ENCODE results near the gene LOXHD1.

The LOXHD1 gene

DNA sequence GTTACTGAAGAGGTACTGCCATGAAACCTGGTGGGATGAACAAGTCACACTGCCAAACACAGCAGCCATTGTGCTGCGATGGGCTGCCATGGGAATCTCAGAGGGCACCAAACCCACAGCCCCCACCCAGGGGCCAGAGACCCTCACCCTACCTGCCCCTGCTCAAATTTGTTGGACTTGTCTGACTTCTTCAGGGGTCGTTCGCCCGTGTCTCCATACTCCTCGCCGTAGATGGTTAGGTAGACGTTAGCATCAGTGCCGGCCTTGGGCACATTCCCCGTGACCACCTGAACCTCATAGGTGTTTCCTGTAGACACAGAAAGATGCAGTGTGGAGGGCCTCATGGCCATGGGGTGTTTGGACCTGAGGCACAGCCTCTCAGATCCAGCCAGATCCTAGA is 97.7 kb downstream of the LOXHD1 start:
- no peak overlapping the region for H3K18ac ChIP-seq (ENCODE audit: low read depth in 1 of 2, low read length in 2 of 2)
- no peaks in the 10 kb centered on the region for H3K4me1 ChIP-seq (ENCODE audit: control insufficient read depth, insufficient read depth, low read depth, low read length)
- no peaks in the 10 kb centered on the region for H3K9me3 ChIP-seq (ENCODE audit: control insufficient read depth, low read length)
- no peaks in the 10 kb centered on the region for H3K79me1 ChIP-seq (replicated peaks; ENCODE audit: low read length, poor library complexity, severe bottlenecking)
- no peak overlapping the region for H2AK5ac ChIP-seq (ENCODE audit: low read length, severe bottlenecking)
- H2BK15ac ChIP-seq (ENCODE audit: low read depth, poor library complexity, severe bottlenecking) = no peak overlapping the region
- no peak overlapping the region for H2AFZ ChIP-seq (ENCODE audit: low read depth, low read length)
- no peak overlapping the region for H2BK12ac ChIP-seq (ENCODE audit: low read length in 2 of 2)
- no peak overlapping the region for H3K27ac ChIP-seq (ENCODE audit: low read length, poor library complexity, severe bottlenecking)
- H3K9ac ChIP-seq (ENCODE audit: low read length) = no peak overlapping the region
- DNase-seq = no peak
- H3K4me3 ChIP-seq (ENCODE audit: insufficient read depth in 1 of 2, low read depth in 1 of 2, low read length in 2 of 2) = no peak overlapping the region
- H3K4me2 ChIP-seq (ENCODE audit: low read length, poor library complexity, severe bottlenecking) = no peak overlapping the region
- no peak overlapping the region for H2BK5ac ChIP-seq (ENCODE audit: low read depth, low read length, poor library complexity, severe bottlenecking)
- H4K8ac ChIP-seq (ENCODE audit: low read length) = no peak overlapping the region
- H3K36me3 ChIP-seq (ENCODE audit: control insufficient read depth in 1 of 2, insufficient read depth in 2 of 2, low read depth in 1 of 2, low read length in 2 of 2) = no peaks in the 10 kb centered on the region
- H3K14ac ChIP-seq (ENCODE audit: low read length in 2 of 2) = no peak overlapping the region
- H4K91ac ChIP-seq (ENCODE audit: low read length) = no peak overlapping the region
- H3K23ac ChIP-seq (ENCODE audit: low read length in 2 of 2) = no peak overlapping the region
- no peak overlapping the region for H3K4ac ChIP-seq (ENCODE audit: low read depth in 1 of 2, low read length in 2 of 2)
- H3K27me3 ChIP-seq (ENCODE audit: control insufficient read depth in 1 of 2, insufficient read depth in 1 of 2, low read length in 2 of 2) = peaks cover 0 to 17% of the 10 kb centered on the region in 2 experiments
- 87% methylated on average over 9 of the region's 9 CpGs for WGBS
- H2BK120ac ChIP-seq (ENCODE audit: low read depth, low read length) = no peak overlapping the region

DNA sequence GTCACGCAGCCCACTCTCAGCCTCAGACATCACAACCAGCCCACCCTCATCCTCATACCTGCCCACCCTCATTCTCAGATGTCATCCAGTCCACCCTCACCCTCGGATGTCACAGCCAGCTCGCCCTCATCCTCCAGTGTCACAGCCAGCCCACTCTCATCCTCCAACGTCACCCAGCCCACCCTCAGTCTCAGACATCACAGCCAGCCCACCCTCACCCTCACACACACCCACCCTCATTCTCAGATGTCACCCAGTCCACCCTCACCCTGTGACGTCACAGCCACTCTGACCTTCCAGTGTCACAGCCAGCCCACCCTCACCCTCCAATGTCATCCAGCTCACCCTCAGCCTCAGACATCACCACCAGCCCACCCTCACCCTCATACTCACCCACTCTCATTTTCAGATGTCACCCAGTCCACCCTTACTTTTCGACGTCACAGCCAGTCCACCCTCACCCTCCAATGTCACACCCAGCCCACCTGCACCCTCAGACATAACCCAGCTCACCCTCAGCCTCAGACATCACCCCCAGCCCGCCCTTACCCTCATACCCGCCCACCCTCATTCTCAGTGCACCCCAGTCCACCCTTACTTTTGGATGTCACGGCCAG is 100.3 kb downstream of the LOXHD1 start:
- Histone ChIP-seq H3K14ac (ENCODE audit: low read length in 2 of 2) (no peak overlapping the region), H3K18ac (ENCODE audit: low read depth in 1 of 2, low read length in 2 of 2) (no peak overlapping the region), H2AFZ (ENCODE audit: low read depth, low read length) (peak overlapping the region; percentile 16), H3K36me3 (ENCODE audit: control insufficient read depth in 1 of 2, insufficient read depth in 2 of 2, low read depth in 1 of 2, low read length in 2 of 2) (no peaks in the 10 kb centered on the region), H3K9ac (ENCODE audit: low read length) (no peak overlapping the region), H2BK15ac (ENCODE audit: low read depth, poor library complexity, severe bottlenecking) (no peak overlapping the region), H2BK5ac (ENCODE audit: low read depth, low read length, poor library complexity, severe bottlenecking) (no peak overlapping the region), H2BK120ac (ENCODE audit: low read depth, low read length) (no peak overlapping the region), H2BK12ac (ENCODE audit: low read length in 2 of 2) (no peak overlapping the region), H4K91ac (ENCODE audit: low read length) (no peak overlapping the region), H3K9me3 (ENCODE audit: control insufficient read depth, low read length) (no peaks in the 10 kb centered on the region), H2AK5ac (ENCODE audit: low read length, severe bottlenecking) (no peak overlapping the region), H3K27me3 (ENCODE audit: control insufficient read depth in 1 of 2, insufficient read depth in 1 of 2, low read length in 2 of 2) (peaks cover 0 to 6% of the 10 kb centered on the region in 2 experiments), H3K27ac (ENCODE audit: low read length, poor library complexity, severe bottlenecking) (no peak overlapping the region), H3K79me1 (replicated peaks; ENCODE audit: low read length, poor library complexity, severe bottlenecking) (no peaks in the 10 kb centered on the region), H3K4me3 (ENCODE audit: insufficient read depth in 1 of 2, low read depth in 1 of 2, low read length in 2 of 2) (no peak overlapping the region), H4K8ac (ENCODE audit: low read length) (no peak overlapping the region), H3K4ac (ENCODE audit: low read depth in 1 of 2, low read length in 2 of 2) (no peak overlapping the region), H3K23ac (ENCODE audit: low read length in 2 of 2) (no peak overlapping the region), H3K4me1 (ENCODE audit: control insufficient read depth, insufficient read depth, low read depth, low read length) (no peaks in the 10 kb centered on the region), H3K4me2 (ENCODE audit: low read length, poor library complexity, severe bottlenecking) (no peak overlapping the region)
- WGBS = 76% methylated on average over 10 of the region's 10 CpGs
- DNase-seq = no peak

DNA sequence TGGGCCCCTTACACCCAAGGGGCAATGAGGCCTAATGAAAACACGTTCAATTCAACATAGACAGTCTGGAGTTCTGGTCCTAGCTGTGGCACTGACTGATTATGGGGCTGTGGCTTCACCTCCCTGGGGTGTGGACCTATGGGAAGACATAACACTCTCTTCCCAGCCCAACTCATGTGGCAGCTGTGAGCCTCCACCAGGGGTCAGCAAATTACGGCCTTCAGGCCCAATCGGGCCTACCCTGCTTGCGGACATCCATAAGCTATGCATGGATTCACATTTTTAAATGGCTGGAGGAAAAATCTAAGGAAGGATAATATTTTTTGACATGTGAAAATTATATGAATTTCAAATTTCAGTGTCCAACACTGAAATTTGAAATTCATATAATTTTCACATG is 101.3 kb downstream of the LOXHD1 start:
- no peak overlapping the region for H3K14ac ChIP-seq (ENCODE audit: low read length in 2 of 2)
- H2AFZ ChIP-seq (ENCODE audit: low read depth, low read length) = no peak overlapping the region
- H3K9ac ChIP-seq (ENCODE audit: low read length) = no peak overlapping the region
- no peak overlapping the region for H3K27ac ChIP-seq (ENCODE audit: low read length, poor library complexity, severe bottlenecking)
- no peaks in the 10 kb centered on the region for H3K36me3 ChIP-seq (ENCODE audit: control insufficient read depth in 1 of 2, insufficient read depth in 2 of 2, low read depth in 1 of 2, low read length in 2 of 2)
- no peak overlapping the region for H2BK5ac ChIP-seq (ENCODE audit: low read depth, low read length, poor library complexity, severe bottlenecking)
- H3K9me3 ChIP-seq (ENCODE audit: control insufficient read depth, low read length) = peaks cover under 1% of the 10 kb centered on the region
- H3K4me1 ChIP-seq (ENCODE audit: control insufficient read depth, insufficient read depth, low read depth, low read length) = no peaks in the 10 kb centered on the region
- H4K8ac ChIP-seq (ENCODE audit: low read length) = no peak overlapping the region
- no peak overlapping the region for H3K4me3 ChIP-seq (ENCODE audit: insufficient read depth in 1 of 2, low read depth in 1 of 2, low read length in 2 of 2)
- no peak overlapping the region for H2BK12ac ChIP-seq (ENCODE audit: low read length in 2 of 2)
- no peak overlapping the region for H3K4me2 ChIP-seq (ENCODE audit: low read length, poor library complexity, severe bottlenecking)
- H2BK15ac ChIP-seq (ENCODE audit: low read depth, poor library complexity, severe bottlenecking) = no peak overlapping the region
- no peak overlapping the region for H3K23ac ChIP-seq (ENCODE audit: low read length in 2 of 2)
- H3K27me3 ChIP-seq (ENCODE audit: control insufficient read depth in 1 of 2, insufficient read depth in 1 of 2, low read length in 2 of 2) = no peaks in the 10 kb centered on the region
- H2AK5ac ChIP-seq (ENCODE audit: low read length, severe bottlenecking) = no peak overlapping the region
- no peak for DNase-seq
- H4K91ac ChIP-seq (ENCODE audit: low read length) = no peak overlapping the region
- WGBS = 54% methylated on average over 4 of the region's 4 CpGs
- H3K18ac ChIP-seq (ENCODE audit: low read depth in 1 of 2, low read length in 2 of 2) = no peak overlapping the region
- H3K4ac ChIP-seq (ENCODE audit: low read depth in 1 of 2, low read length in 2 of 2) = no peak overlapping the region
- no peaks in the 10 kb centered on the region for H3K79me1 ChIP-seq (replicated peaks; ENCODE audit: low read length, poor library complexity, severe bottlenecking)
- no peak overlapping the region for H2BK120ac ChIP-seq (ENCODE audit: low read depth, low read length)

DNA sequence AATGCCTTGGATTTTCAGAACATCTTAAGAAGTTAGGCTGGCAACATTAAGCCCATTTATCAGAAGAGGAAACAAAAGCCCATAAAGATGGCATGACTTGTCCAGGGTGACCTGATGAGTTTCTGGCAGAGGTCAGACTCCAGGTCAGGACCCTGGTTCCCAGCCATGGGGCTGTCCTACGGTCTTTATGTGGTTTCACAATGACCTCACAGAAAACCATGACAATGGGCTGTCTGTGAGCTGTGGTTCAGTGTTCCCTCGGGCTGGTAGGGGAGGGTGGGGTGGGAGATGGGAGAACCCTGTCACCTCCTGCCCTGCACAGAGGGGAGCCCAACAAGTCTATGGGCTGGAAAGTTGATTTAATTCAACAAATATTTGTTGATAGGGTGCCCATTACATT is 101.8 kb downstream of the LOXHD1 start:
- Histone ChIP-seq H3K9me3 (ENCODE audit: control insufficient read depth, low read length) (peaks cover 4% of the 10 kb centered on the region), H3K79me1 (replicated peaks; ENCODE audit: low read length, poor library complexity, severe bottlenecking) (no peaks in the 10 kb centered on the region), H2AFZ (ENCODE audit: low read depth, low read length) (no peak overlapping the region), H3K4me1 (ENCODE audit: control insufficient read depth, insufficient read depth, low read depth, low read length) (no peaks in the 10 kb centered on the region), H3K23ac (ENCODE audit: low read length in 2 of 2) (no peak overlapping the region), H3K4me3 (ENCODE audit: insufficient read depth in 1 of 2, low read depth in 1 of 2, low read length in 2 of 2) (no peak overlapping the region), H3K27me3 (ENCODE audit: control insufficient read depth in 1 of 2, insufficient read depth in 1 of 2, low read length in 2 of 2) (no peaks in the 10 kb centered on the region), H2BK12ac (ENCODE audit: low read length in 2 of 2) (no peak overlapping the region), H3K36me3 (ENCODE audit: control insufficient read depth in 1 of 2, insufficient read depth in 2 of 2, low read depth in 1 of 2, low read length in 2 of 2) (no peaks in the 10 kb centered on the region), H2BK120ac (ENCODE audit: low read depth, low read length) (no peak overlapping the region), H3K27ac (ENCODE audit: low read length, poor library complexity, severe bottlenecking) (no peak overlapping the region), H3K14ac (ENCODE audit: low read length in 2 of 2) (no peak overlapping the region), H2BK5ac (ENCODE audit: low read depth, low read length, poor library complexity, severe bottlenecking) (no peak overlapping the region), H2AK5ac (ENCODE audit: low read length, severe bottlenecking) (no peak overlapping the region), H3K4me2 (ENCODE audit: low read length, poor library complexity, severe bottlenecking) (no peak overlapping the region), H3K4ac (ENCODE audit: low read depth in 1 of 2, low read length in 2 of 2) (no peak overlapping the region), H4K8ac (ENCODE audit: low read length) (no peak overlapping the region), H4K91ac (ENCODE audit: low read length) (no peak overlapping the region), H3K18ac (ENCODE audit: low read depth in 1 of 2, low read length in 2 of 2) (no peak overlapping the region), H3K9ac (ENCODE audit: low read length) (no peak overlapping the region), H2BK15ac (ENCODE audit: low read depth, poor library complexity, severe bottlenecking) (no peak overlapping the region)
- 53% methylated on average over 2 of the region's 2 CpGs for WGBS
- DNase-seq = no peak

Measured in mesenchymal stem cell (in vitro differentiated cells and primary cell).